Measurements from ENCODE around the gene HDDC3. TPM values are rescaled to one million over a fixed set of nuclear protein-coding genes. Genes with fewer than 3 reads are reported as not detected.

HDDC3 gene
- total RNA-seq, 1 experiment from 2014 or later = 13.3 TPM

DNA sequence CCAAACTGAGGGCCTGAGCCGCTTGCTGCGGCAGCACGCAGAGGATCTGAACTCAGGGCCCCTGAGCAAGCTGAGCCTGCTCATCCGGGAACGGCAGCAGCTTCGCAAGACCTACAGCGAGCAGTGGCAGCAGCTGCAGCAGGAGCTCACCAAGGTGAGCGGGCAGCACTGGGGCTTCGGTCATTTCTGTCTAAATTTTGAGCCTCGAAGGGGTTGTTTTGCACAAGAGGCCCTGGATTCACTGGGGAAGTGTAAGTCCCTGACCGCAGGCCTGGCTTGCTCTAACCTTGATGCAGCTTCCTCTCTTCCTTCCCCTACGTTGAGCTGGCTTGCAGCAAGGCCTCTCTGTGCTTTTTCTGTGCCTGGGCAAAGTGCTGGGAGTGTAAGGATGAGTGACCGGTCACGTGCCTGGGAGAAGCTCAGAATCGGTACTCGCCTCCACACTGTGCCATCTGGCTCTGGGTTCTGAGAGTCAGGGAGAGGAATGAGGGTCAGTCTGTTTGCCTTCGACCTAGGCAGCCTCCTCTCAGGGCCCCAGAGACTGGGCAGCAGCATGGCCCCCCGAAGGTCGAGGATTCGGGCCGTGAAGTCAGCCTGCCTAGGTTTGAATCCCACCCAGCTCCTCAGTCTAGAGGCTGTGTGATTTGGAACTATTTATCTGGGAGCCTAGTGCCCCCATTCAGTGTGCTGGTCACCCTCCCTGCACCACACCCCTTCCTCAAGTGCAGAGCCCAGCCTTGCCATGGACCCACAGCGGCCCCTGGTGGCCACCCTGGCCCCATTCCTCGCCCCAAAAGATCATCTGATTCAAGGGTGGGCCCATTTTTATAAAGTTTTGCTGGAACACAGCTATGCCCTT, 46.7 kb downstream of the HDDC3 start:
- no peak overlapping the region for H2AK5ac ChIP-seq (ENCODE audit: insufficient read length, low read length)
- no peak overlapping the region for H4K91ac ChIP-seq (ENCODE audit: insufficient read length, low read depth, low read length)
- H2AFZ ChIP-seq (ENCODE audit: low read length) = no peak overlapping the region
- H3K14ac ChIP-seq (ENCODE audit: insufficient read depth, low read length) = no peak overlapping the region
- no peaks in the 10 kb centered on the region for H3K27me3 Mint-ChIP-seq (ENCODE audit: low read depth)
- H3K79me1 ChIP-seq (ENCODE audit: insufficient read depth, low read depth, low read length, poor library complexity, severe bottlenecking) = no peaks in the 10 kb centered on the region
- no peak overlapping the region for H2BK20ac ChIP-seq (ENCODE audit: low read depth, low read length, poor library complexity, severe bottlenecking)
- no peaks in the 10 kb centered on the region for H3K27me3 ChIP-seq (ENCODE audit: insufficient read depth, low read length)
- no peak overlapping the region for H2BK15ac ChIP-seq (ENCODE audit: low read depth, low read length)
- no peak overlapping the region for H2BK120ac ChIP-seq (ENCODE audit: low read depth, low read length, poor library complexity, severe bottlenecking)
- no peaks in the 10 kb centered on the region for H3K79me2 ChIP-seq (ENCODE audit: insufficient read depth, low read length)
- H3K4me1 Mint-ChIP-seq = peaks cover 17 to 29% of the 10 kb centered on the region in 2 experiments
- no peak overlapping the region for H4K8ac ChIP-seq (replicated peaks; ENCODE audit: insufficient read length, low read depth, low read length)
- no peak overlapping the region for H3K27ac ChIP-seq (ENCODE audit: insufficient read length, low read depth, low read length)
- no CpG with 5 or more reads among the region's 23 CpGs for WGBS (ENCODE audit: extremely low coverage, insufficient read length, low lambda C conversion rate)
- H3K4ac ChIP-seq (ENCODE audit: low read depth, low read length) = no peak overlapping the region
- H4K20me1 ChIP-seq (ENCODE audit: control insufficient read depth, insufficient read depth, insufficient read length) = no peaks in the 10 kb centered on the region
- peak overlapping the region in 2 of 3 experiments; percentile 64 to 70; a peak in 1 of 7 replicates for H3K27ac Mint-ChIP-seq
- H3K56ac ChIP-seq (ENCODE audit: insufficient read length, low read depth, low read length) = no peak overlapping the region
- peak; percentile 79 for DNase-seq
- peak overlapping the region in 1 of 2 experiments; percentile 19; a peak in 1 of 5 replicates for H3K4me3 Mint-ChIP-seq
- H3K4me1 ChIP-seq (ENCODE audit: insufficient read depth, low read length) = no peaks in the 10 kb centered on the region
- H3K9me3 Mint-ChIP-seq = no peaks in the 10 kb centered on the region
- H4K5ac ChIP-seq (ENCODE audit: insufficient read length, low read depth, low read length) = no peak overlapping the region
- H3K9me3 ChIP-seq (ENCODE audit: control insufficient read depth, low read depth, low read length) = no peaks in the 10 kb centered on the region
- H3K18ac ChIP-seq (ENCODE audit: insufficient read length, low read depth, low read length) = no peak overlapping the region
- H3K23ac ChIP-seq (ENCODE audit: insufficient read length, low read depth, low read length) = no peak overlapping the region
- H2BK5ac ChIP-seq (ENCODE audit: insufficient read length, low read length) = no peak overlapping the region
- H3K4me2 ChIP-seq (ENCODE audit: insufficient read depth, insufficient read length, low read length) = no peak overlapping the region
- no peak overlapping the region for H3T11ph ChIP-seq (ENCODE audit: low read length)
- TF ChIP-seq, protein P1, sequence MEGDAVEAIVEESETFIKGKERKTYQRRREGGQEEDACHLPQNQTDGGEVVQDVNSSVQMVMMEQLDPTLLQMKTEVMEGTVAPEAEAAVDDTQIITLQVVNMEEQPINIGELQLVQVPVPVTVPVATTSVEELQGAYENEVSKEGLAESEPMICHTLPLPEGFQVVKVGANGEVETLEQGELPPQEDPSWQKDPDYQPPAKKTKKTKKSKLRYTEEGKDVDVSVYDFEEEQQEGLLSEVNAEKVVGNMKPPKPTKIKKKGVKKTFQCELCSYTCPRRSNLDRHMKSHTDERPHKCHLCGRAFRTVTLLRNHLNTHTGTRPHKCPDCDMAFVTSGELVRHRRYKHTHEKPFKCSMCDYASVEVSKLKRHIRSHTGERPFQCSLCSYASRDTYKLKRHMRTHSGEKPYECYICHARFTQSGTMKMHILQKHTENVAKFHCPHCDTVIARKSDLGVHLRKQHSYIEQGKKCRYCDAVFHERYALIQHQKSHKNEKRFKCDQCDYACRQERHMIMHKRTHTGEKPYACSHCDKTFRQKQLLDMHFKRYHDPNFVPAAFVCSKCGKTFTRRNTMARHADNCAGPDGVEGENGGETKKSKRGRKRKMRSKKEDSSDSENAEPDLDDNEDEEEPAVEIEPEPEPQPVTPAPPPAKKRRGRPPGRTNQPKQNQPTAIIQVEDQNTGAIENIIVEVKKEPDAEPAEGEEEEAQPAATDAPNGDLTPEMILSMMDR (conservative IDR thresholded peaks at IDR 0.05) = peak; percentile 99
- H3K36me3 Mint-ChIP-seq (ENCODE audit: insufficient read depth in 1 of 3, low read depth in 3 of 3) = peaks cover 0 to 10% (median 0%) of the 10 kb centered on the region in 3 experiments; a peak in 2 of 7 replicates
- H3K23me2 ChIP-seq (ENCODE audit: insufficient read length, low read depth, low read length, poor library complexity, severe bottlenecking) = peaks cover 7% of the 10 kb centered on the region
- H2BK12ac ChIP-seq (ENCODE audit: insufficient read length, low read depth, low read length) = no peak overlapping the region
- H3K9ac ChIP-seq (ENCODE audit: extremely low read depth, insufficient read length, low read length) = no peak overlapping the region
